ENCODE measurements around the gene SLC25A53.
"Not testable (repeated sequence)": the region's sequence is repeated elsewhere in the genome, so short reads cannot be mapped to it uniquely, and the experiment has no call there.

DNA sequence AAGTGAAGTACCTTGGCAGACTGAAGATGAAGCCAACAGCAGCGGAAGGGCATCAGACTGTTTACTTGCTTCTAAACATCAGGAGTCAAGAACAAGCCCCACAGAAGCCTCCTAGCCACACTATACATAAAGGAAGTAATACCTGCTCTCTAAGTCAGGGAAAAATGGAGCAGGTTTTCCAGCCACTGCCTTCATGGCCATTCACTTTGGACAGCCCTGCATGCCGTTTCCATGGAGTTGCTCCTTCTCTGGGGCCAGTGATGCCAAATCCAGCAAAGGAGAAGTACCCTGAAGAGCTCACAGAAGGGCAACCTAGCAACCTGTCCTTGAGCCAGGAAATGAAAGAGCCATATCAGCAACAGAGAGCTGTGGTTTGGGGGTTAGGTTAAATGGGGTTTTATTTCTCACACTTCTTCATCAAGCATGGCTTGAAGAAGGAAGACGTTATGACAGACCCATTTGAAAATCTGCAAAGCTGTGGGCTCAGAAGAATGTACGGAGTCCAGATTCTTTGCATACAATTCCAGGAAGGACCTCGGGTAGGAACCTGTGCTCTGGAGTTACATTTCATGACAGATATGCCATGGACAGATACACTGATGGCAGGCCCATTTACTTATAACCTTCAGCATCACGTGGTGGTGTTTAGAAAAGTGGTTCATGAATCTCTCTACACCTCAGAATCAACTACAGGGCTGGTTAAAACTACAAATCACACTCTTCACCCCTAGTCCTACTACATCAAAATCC, 46.1 kb downstream of the SLC25A53 start:
- not testable (repeated sequence) for TF ChIP-seq ZNF217 (IDR thresholded peaks at IDR 0.05); PAX5 (IDR thresholded peaks at IDR 0.05; ENCODE audit: borderline replicate concordance, low read depth, low read length); RBBP5 (conservative IDR thresholded peaks at IDR 0.05); EP300 (IDR thresholded peaks at IDR 0.05; ENCODE audit: borderline replicate concordance in 1 of 2, control insufficient read depth in 1 of 2, low read depth in 2 of 2, low read length in 2 of 2); SP1 (IDR thresholded peaks at IDR 0.05; ENCODE audit: low read depth, low read length); POLR2AphosphoS5 (IDR thresholded peaks at IDR 0.05; ENCODE audit: low read length); SIN3A (IDR thresholded peaks at IDR 0.05; ENCODE audit: low read depth, low read length); ASH2L (IDR thresholded peaks at IDR 0.05; ENCODE audit: borderline replicate concordance, low read depth); KDM1A (IDR thresholded peaks at IDR 0.05; ENCODE audit: borderline replicate concordance); ZNF274 (IDR thresholded peaks at IDR 0.05; ENCODE audit: insufficient read depth, insufficient read length)
- TF ChIP-seq, protein P1, sequence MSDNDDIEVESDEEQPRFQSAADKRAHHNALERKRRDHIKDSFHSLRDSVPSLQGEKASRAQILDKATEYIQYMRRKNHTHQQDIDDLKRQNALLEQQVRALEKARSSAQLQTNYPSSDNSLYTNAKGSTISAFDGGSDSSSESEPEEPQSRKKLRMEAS (IDR thresholded peaks at IDR 0.05; ENCODE audit: low read depth, low read length), result not testable (repeated sequence)
- TF ChIP-seq, protein P2, sequence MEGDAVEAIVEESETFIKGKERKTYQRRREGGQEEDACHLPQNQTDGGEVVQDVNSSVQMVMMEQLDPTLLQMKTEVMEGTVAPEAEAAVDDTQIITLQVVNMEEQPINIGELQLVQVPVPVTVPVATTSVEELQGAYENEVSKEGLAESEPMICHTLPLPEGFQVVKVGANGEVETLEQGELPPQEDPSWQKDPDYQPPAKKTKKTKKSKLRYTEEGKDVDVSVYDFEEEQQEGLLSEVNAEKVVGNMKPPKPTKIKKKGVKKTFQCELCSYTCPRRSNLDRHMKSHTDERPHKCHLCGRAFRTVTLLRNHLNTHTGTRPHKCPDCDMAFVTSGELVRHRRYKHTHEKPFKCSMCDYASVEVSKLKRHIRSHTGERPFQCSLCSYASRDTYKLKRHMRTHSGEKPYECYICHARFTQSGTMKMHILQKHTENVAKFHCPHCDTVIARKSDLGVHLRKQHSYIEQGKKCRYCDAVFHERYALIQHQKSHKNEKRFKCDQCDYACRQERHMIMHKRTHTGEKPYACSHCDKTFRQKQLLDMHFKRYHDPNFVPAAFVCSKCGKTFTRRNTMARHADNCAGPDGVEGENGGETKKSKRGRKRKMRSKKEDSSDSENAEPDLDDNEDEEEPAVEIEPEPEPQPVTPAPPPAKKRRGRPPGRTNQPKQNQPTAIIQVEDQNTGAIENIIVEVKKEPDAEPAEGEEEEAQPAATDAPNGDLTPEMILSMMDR (IDR thresholded peaks at IDR 0.05 in 2 of 3, conservative IDR thresholded peaks at IDR 0.05 in 1 of 3; ENCODE audit: control insufficient read depth in 2 of 3, extremely low read depth in 1 of 3, insufficient read depth in 1 of 3, low read depth in 3 of 3, low read length in 3 of 3), result not testable (repeated sequence)
- TF ChIP-seq RAD51 (IDR thresholded peaks at IDR 0.05), result peak; percentile 40; the same call in 1 of the 2 replicates

Measured in GM12878 (cell line).